ENCODE results near the gene ENTPD6. TPM values are rescaled to one million over a fixed set of nuclear protein-coding genes. Genes with fewer than 3 reads are reported as not detected.

The ENTPD6 gene
- total RNA-seq, 2 donors from 2014 or later = 77.1 to 93.6 TPM

DNA sequence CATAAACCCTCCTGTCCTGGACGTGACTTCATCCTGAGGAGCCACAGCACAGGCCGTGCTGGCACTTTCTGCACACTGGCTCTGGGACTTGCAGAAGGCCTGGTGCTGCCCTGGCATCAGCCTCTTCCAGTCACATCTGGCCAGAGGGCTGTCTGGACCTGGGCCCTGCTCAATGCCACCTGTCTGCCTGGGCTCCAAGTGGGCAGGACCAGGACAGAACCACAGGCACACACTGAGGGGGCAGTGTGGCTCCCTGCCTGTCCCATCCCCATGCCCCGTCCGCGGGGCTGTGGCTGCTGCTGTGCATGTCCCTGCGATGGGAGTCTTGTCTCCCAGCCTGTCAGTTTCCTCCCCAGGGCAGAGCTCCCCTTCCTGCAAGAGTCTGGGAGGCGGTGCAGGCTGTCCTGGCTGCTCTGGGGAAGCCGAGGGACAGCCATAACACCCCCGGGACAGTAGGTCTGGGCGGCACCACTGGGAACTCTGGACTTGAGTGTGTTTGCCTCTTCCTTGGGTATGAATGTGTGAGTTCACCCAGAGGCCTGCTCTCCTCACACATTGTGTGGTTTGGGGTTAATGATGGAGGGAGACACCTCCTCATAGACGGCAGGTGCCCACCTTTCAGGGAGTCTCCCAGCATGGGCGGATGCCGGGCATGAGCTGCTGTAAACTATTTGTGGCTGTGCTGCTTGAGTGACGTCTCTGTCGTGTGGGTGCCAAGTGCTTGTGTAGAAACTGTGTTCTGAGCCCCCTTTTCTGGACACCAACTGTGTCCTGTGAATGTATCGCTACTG is 30.3 kb downstream of the ENTPD6 start:
- 94% methylated on average over 11 to 16 of the region's 16 CpGs for WGBS, 2 experiments (ENCODE audit: insufficient coverage in 1 of 2, insufficient read length in 1 of 2)
- no peak overlapping the region for H3K27ac ChIP-seq (ENCODE audit: low read depth, low read length)
- H3K4me1 ChIP-seq (ENCODE audit: control insufficient read depth, insufficient read depth, low read length) = peaks cover 14% of the 10 kb centered on the region
- H3K27me3 Mint-ChIP-seq (ENCODE audit: insufficient read depth) = no peaks in the 10 kb centered on the region
- no peak for DNase-seq
- H3K9ac ChIP-seq (ENCODE audit: extremely low read depth, low read length, poor library complexity, severe bottlenecking) = no peak overlapping the region
- peaks cover 7% of the 10 kb centered on the region for H3K36me3 ChIP-seq (ENCODE audit: control insufficient read depth, insufficient read depth, low read length)
- H3K27me3 ChIP-seq (ENCODE audit: control insufficient read depth, insufficient read depth, low read length, poor library complexity, severe bottlenecking) = no peaks in the 10 kb centered on the region
- H3K4me3 ChIP-seq (ENCODE audit: low read length) = no peak overlapping the region
- peak overlapping the region; percentile 26 for H3K27ac Mint-ChIP-seq
- H3K4me1 Mint-ChIP-seq = peaks cover 25% of the 10 kb centered on the region
- H3K36me3 Mint-ChIP-seq (ENCODE audit: low read depth) = peaks cover 11% of the 10 kb centered on the region
- H3K9me3 Mint-ChIP-seq = no peaks in the 10 kb centered on the region
- H3K4me3 Mint-ChIP-seq = no peak overlapping the region
- TF ChIP-seq, protein P1, sequence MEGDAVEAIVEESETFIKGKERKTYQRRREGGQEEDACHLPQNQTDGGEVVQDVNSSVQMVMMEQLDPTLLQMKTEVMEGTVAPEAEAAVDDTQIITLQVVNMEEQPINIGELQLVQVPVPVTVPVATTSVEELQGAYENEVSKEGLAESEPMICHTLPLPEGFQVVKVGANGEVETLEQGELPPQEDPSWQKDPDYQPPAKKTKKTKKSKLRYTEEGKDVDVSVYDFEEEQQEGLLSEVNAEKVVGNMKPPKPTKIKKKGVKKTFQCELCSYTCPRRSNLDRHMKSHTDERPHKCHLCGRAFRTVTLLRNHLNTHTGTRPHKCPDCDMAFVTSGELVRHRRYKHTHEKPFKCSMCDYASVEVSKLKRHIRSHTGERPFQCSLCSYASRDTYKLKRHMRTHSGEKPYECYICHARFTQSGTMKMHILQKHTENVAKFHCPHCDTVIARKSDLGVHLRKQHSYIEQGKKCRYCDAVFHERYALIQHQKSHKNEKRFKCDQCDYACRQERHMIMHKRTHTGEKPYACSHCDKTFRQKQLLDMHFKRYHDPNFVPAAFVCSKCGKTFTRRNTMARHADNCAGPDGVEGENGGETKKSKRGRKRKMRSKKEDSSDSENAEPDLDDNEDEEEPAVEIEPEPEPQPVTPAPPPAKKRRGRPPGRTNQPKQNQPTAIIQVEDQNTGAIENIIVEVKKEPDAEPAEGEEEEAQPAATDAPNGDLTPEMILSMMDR (conservative IDR thresholded peaks at IDR 0.05) = no peak
- H3K9me3 ChIP-seq (ENCODE audit: control insufficient read depth, low read length) = no peaks in the 10 kb centered on the region

- H3K27ac Mint-ChIP-seq = peak overlapping the region; percentile 26
- peaks cover 25% of the 10 kb centered on the region for H3K4me1 Mint-ChIP-seq
- 90 to 94% methylated on average over 19 to 28 of the region's 28 CpGs for WGBS, 2 experiments (ENCODE audit: insufficient coverage in 1 of 2, insufficient read length in 1 of 2)
- no peaks in the 10 kb centered on the region for H3K27me3 ChIP-seq (ENCODE audit: control insufficient read depth, insufficient read depth, low read length, poor library complexity, severe bottlenecking)
- no peak overlapping the region for H3K4me3 Mint-ChIP-seq
- DNase-seq = no peak
- peak overlapping the region; percentile 17 for H3K27ac ChIP-seq (ENCODE audit: low read depth, low read length)
- no peaks in the 10 kb centered on the region for H3K9me3 Mint-ChIP-seq
- H3K9me3 ChIP-seq (ENCODE audit: control insufficient read depth, low read length) = no peaks in the 10 kb centered on the region
- no peaks in the 10 kb centered on the region for H3K27me3 Mint-ChIP-seq (ENCODE audit: insufficient read depth)
- H3K4me1 ChIP-seq (ENCODE audit: control insufficient read depth, insufficient read depth, low read length) = peaks cover 14% of the 10 kb centered on the region
- no peak overlapping the region for H3K9ac ChIP-seq (ENCODE audit: extremely low read depth, low read length, poor library complexity, severe bottlenecking)
- TF ChIP-seq, protein P1 (conservative IDR thresholded peaks at IDR 0.05) = no peak
- peaks cover 2% of the 10 kb centered on the region for H3K36me3 ChIP-seq (ENCODE audit: control insufficient read depth, insufficient read depth, low read length)
- peaks cover 11% of the 10 kb centered on the region for H3K36me3 Mint-ChIP-seq (ENCODE audit: low read depth)
- no peak overlapping the region for H3K4me3 ChIP-seq (ENCODE audit: low read length)
Measured at GRCh38 chr20:25226433-25227316, 31.2 kb downstream of the ENTPD6 start.

DNA sequence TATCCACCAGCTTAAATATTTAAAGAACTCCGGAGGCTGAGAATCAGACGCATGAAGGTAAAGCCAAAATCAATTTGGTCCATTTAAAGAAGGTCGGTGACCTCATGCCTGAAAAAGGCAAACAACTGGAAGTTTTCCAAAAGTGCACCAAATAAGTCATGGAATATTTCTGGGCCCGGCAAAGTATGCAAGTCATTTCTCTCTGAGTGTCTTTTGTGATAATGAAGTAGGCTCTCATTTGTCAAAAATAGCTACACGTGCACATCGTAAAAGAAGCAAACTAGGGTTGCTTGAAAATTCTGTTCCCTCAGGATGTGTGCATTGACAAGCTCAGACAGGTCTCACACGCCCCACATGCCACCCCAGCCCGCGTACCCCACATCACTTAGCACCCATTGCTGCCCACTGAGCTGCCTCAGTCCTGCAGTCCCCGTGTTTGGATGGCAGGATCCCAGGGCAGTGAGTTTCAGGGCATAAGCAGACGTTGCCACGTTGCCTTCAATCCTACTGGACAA is 31.9 kb downstream of the ENTPD6 start:
- H3K9ac ChIP-seq (ENCODE audit: extremely low read depth, low read length, poor library complexity, severe bottlenecking) = no peak overlapping the region

More for the DNA sequence above, 31.9 kb downstream of the ENTPD6 start:
- no peak overlapping the region for H3K27ac Mint-ChIP-seq
- H3K4me3 ChIP-seq (ENCODE audit: low read length) = no peak overlapping the region
- DNase-seq = no peak
- H3K36me3 Mint-ChIP-seq (ENCODE audit: low read depth) = peaks cover 8% of the 10 kb centered on the region
- TF ChIP-seq, protein P1 (conservative IDR thresholded peaks at IDR 0.05) = no peak
- H3K4me1 ChIP-seq (ENCODE audit: control insufficient read depth, insufficient read depth, low read length) = peaks cover 13% of the 10 kb centered on the region
- H3K4me3 Mint-ChIP-seq = no peak overlapping the region
- no peaks in the 10 kb centered on the region for H3K27me3 Mint-ChIP-seq (ENCODE audit: insufficient read depth)
- 92 to 98% methylated on average over 8 to 12 of the region's 12 CpGs for WGBS, 2 experiments (ENCODE audit: insufficient coverage in 1 of 2, insufficient read length in 1 of 2)
- H3K4me1 Mint-ChIP-seq = peaks cover 20% of the 10 kb centered on the region
- H3K36me3 ChIP-seq (ENCODE audit: control insufficient read depth, insufficient read depth, low read length) = no peaks in the 10 kb centered on the region
- no peaks in the 10 kb centered on the region for H3K9me3 ChIP-seq (ENCODE audit: control insufficient read depth, low read length)
- H3K27me3 ChIP-seq (ENCODE audit: control insufficient read depth, insufficient read depth, low read length, poor library complexity, severe bottlenecking) = no peaks in the 10 kb centered on the region
- H3K27ac ChIP-seq (ENCODE audit: low read depth, low read length) = no peak overlapping the region
- H3K9me3 Mint-ChIP-seq = no peaks in the 10 kb centered on the region

Data from endodermal cell (in vitro differentiated cells).